ENCODE data around the gene TFAM. TPM values are rescaled to one million over a fixed set of nuclear protein-coding genes. Genes with fewer than 3 reads are reported as not detected.

TFAM gene
- total RNA-seq, 2 experiments from 2014 or later: 62.7 to 94.6 TPM

DNA sequence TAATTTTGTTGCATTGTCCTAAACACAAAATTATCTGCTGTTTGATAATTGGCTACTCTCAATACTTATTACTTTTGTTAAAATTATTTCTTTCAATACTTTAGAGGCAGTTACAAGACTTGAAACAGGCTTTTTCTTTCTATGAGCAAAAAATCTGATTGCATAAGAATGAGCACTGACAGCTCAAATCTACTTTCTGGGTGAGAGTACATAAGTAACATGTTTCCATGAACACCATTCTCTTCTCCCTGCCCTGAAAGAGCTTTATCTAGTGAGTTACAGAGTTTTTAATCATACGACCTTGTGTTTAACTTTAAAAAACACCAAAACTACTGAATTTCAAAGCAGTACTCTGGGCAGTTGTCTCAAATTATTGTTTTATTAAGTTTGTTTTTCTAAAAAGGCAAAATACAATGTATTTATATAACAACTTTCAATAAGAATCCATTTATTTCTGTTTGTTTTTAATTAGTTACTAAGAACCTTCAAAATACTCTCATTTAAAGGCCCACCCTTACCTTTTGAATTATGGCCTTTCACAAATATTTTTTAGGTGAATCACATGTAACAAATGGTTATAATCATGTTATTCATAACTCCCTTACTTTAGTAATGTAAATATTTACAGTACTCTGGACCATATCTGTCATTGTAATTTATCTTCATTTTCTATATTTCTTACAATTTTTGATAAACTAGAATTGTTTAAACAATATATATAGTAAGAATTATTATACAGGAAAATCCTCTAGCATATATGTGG is 23.0 kb upstream of the TFAM start:
- intact Hi-C loops (cut with micrococcal nuclease; ENCODE audit: unreplicated experiment): no loop called here
- DNase-seq (ENCODE audit: low spot score): no peak
- Histone ChIP-seq H3K9me3 (ENCODE audit: low read length) (no peaks in the 10 kb centered on the region), H3K9me2 (ENCODE audit: insufficient read depth, low read length) (no peaks in the 10 kb centered on the region), H4K20me1 (ENCODE audit: insufficient read depth, low read length) (0 out of 2 replicates have a peak, but pooled peaks cover 4% of the 10 kb centered on the region), H3K27ac (ENCODE audit: low read depth, low read length, poor library complexity, severe bottlenecking) (no peak overlapping the region), H2AFZ (ENCODE audit: low read length) (no peak overlapping the region), H3K4me1 (ENCODE audit: insufficient read depth, low read length, poor library complexity, severe bottlenecking) (no peaks in the 10 kb centered on the region), H3K4me2 (ENCODE audit: low read length) (no peak overlapping the region), H3K4me3 (ENCODE audit: low read depth, low read length, poor library complexity, severe bottlenecking) (no peak overlapping the region), H3K79me2 (ENCODE audit: insufficient read depth, low read depth, low read length) (no peaks in the 10 kb centered on the region), H3K36me3 (ENCODE audit: insufficient read depth, low read length) (peaks cover 13% of the 10 kb centered on the region; the same call in 1 of the 2 replicates)
- ChIA-PET CTCF (ENCODE audit: unreplicated experiment) (no interaction called here), POLR2A (no interaction called here)
- TF ChIP-seq EZH2phosphoT487 (IDR thresholded peaks at IDR 0.05; ENCODE audit: borderline replicate concordance, low read depth, low read length): no peak
- TF ChIP-seq, protein P1, sequence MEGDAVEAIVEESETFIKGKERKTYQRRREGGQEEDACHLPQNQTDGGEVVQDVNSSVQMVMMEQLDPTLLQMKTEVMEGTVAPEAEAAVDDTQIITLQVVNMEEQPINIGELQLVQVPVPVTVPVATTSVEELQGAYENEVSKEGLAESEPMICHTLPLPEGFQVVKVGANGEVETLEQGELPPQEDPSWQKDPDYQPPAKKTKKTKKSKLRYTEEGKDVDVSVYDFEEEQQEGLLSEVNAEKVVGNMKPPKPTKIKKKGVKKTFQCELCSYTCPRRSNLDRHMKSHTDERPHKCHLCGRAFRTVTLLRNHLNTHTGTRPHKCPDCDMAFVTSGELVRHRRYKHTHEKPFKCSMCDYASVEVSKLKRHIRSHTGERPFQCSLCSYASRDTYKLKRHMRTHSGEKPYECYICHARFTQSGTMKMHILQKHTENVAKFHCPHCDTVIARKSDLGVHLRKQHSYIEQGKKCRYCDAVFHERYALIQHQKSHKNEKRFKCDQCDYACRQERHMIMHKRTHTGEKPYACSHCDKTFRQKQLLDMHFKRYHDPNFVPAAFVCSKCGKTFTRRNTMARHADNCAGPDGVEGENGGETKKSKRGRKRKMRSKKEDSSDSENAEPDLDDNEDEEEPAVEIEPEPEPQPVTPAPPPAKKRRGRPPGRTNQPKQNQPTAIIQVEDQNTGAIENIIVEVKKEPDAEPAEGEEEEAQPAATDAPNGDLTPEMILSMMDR (conservative IDR thresholded peaks at IDR 0.05; ENCODE audit: low read length): no peak
- BruUV-seq (replicated peaks): no TSS peak

DNA sequence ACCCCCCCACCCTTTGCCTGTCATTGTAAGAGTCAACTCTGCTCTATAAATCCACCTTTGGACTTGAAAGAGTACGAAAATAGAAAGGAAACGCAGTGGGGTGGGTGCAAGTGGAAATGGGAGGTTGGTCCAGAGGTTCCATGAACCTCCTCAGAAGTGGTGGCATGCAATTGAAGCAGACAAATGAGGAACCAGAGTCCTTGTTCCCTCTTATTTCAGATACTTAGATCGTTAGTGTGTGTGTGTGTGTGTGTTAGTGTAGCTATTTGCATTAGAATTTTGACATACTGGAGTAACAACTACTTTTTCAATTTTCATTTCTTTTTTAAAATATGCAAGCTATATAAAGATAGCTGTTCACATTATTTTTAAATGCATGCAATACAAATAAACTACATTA is 18.1 kb upstream of the TFAM start:
- POLR2A ChIA-PET: interaction anchor here (0.7 to 1.0 kb wide), 4 partner anchors 13 to 99 kb away, joined by 3 to 6 read pairs (median 4); partner anchors contain the start of gene IPMK
- Histone ChIP-seq H3K4me3 (ENCODE audit: low read depth, low read length, poor library complexity, severe bottlenecking) (no peak overlapping the region), H3K36me3 (ENCODE audit: insufficient read depth, low read length) (peaks cover 9% of the 10 kb centered on the region; the same call in 1 of the 2 replicates), H3K9me2 (ENCODE audit: insufficient read depth, low read length) (no peaks in the 10 kb centered on the region), H3K79me2 (ENCODE audit: insufficient read depth, low read depth, low read length) (no peaks in the 10 kb centered on the region), H2AFZ (ENCODE audit: low read length) (no peak overlapping the region), H3K27ac (ENCODE audit: low read depth, low read length, poor library complexity, severe bottlenecking) (no peak overlapping the region), H3K4me2 (ENCODE audit: low read length) (no peak overlapping the region), H3K9me3 (ENCODE audit: low read length) (no peaks in the 10 kb centered on the region), H3K4me1 (ENCODE audit: insufficient read depth, low read length, poor library complexity, severe bottlenecking) (no peaks in the 10 kb centered on the region), H4K20me1 (ENCODE audit: insufficient read depth, low read length) (no peaks in the 10 kb centered on the region)
- TF ChIP-seq, protein P1 (conservative IDR thresholded peaks at IDR 0.05; ENCODE audit: low read length): no peak
- TF ChIP-seq EZH2phosphoT487 (IDR thresholded peaks at IDR 0.05; ENCODE audit: borderline replicate concordance, low read depth, low read length): no peak
- no TSS peak for BruUV-seq (replicated peaks)
- DNase-seq (ENCODE audit: low spot score): no peak
- CTCF ChIA-PET (ENCODE audit: unreplicated experiment): no interaction called here
- intact Hi-C loops (cut with micrococcal nuclease; ENCODE audit: unreplicated experiment): no loop called here

DNA sequence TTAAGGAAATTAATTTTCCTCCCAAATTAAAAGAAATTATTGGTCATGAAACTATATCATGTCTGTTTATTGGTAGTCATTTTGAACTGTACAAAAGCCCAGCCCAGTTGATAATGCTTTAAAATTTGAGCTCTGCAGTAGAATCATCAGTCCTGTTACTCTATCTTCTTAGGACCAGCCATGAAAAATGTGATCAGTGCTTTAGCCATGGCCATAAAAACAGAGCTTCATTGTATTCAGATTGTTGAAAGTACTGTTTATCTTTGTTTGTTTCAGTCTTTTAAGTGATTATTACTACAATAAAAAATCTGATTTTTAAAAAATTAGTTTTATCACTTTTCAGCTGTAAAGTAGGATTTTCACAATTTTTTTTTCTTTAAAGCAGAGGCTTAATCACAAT is 13.7 kb upstream of the TFAM start:
- Histone ChIP-seq H3K4me3 (ENCODE audit: low read depth, low read length, poor library complexity, severe bottlenecking) (no peak overlapping the region), H3K27ac (ENCODE audit: low read depth, low read length, poor library complexity, severe bottlenecking) (no peak overlapping the region), H2AFZ (ENCODE audit: low read length) (no peak overlapping the region), H3K9me2 (ENCODE audit: insufficient read depth, low read length) (no peaks in the 10 kb centered on the region), H3K36me3 (ENCODE audit: insufficient read depth, low read length) (no peaks in the 10 kb centered on the region), H4K20me1 (ENCODE audit: insufficient read depth, low read length) (no peaks in the 10 kb centered on the region), H3K79me2 (ENCODE audit: insufficient read depth, low read depth, low read length) (no peaks in the 10 kb centered on the region), H3K4me1 (ENCODE audit: insufficient read depth, low read length, poor library complexity, severe bottlenecking) (no peaks in the 10 kb centered on the region), H3K9me3 (ENCODE audit: low read length) (no peaks in the 10 kb centered on the region), H3K4me2 (ENCODE audit: low read length) (no peak overlapping the region)
- POLR2A ChIA-PET: no interaction called here
- BruUV-seq (replicated peaks): no TSS peak
- TF ChIP-seq, protein P1 (conservative IDR thresholded peaks at IDR 0.05; ENCODE audit: low read length): no peak
- CTCF ChIA-PET (ENCODE audit: unreplicated experiment): no interaction called here
- intact Hi-C loops (cut with micrococcal nuclease; ENCODE audit: unreplicated experiment): no loop called here
- no peak for DNase-seq (ENCODE audit: low spot score)

All from OCI-LY7 (cell line).